ENCODE results near the gene NUAK1.
"Not testable (repeated sequence)": the region's sequence is repeated elsewhere in the genome, so short reads cannot be mapped to it uniquely, and the experiment has no call there.

Gene NUAK1

GRCh38 chr12:106032623-106032925 lies 106.2 kb downstream of the NUAK1 start:
- DNase-seq (ENCODE audit: low read depth): no peak

GRCh38 chr12:106031761-106032622 lies 106.8 kb downstream of the NUAK1 start:
- DNase-seq (ENCODE audit: low read depth): no peak

- no peak for DNase-seq (ENCODE audit: low read depth)
These were observed 108.3 kb downstream of the NUAK1 start for GRCh38 chr12:106030210-106031071.

GRCh38 chr12:106029532-106029931 lies 109.2 kb downstream of the NUAK1 start:
- no peak for DNase-seq (ENCODE audit: low read depth)

GRCh38 chr12:106027911-106028310 lies 110.8 kb downstream of the NUAK1 start:
- no peak for DNase-seq (ENCODE audit: low read depth)

GRCh38 chr12:106027286-106027685 lies 111.5 kb downstream of the NUAK1 start:
- DNase-seq (ENCODE audit: low read depth): no peak

GRCh38 chr12:106025129-106025528 lies 113.6 kb downstream of the NUAK1 start:
- DNase-seq (ENCODE audit: low read depth): no peak

GRCh38 chr12:106023039-106023438 lies 115.7 kb downstream of the NUAK1 start:
- DNase-seq (ENCODE audit: low read depth): no peak

GRCh38 chr12:106022568-106023012 lies 116.2 kb downstream of the NUAK1 start:
- DNase-seq (ENCODE audit: low read depth): no peak

- no peak for DNase-seq (ENCODE audit: low read depth)
These were observed 117.2 kb downstream of the NUAK1 start for GRCh38 chr12:106021516-106021915.

- DNase-seq (ENCODE audit: low read depth): no peak
These were observed 118.0 kb downstream of the NUAK1 start for GRCh38 chr12:106020736-106021135.

- no peak for DNase-seq (ENCODE audit: low read depth)
These were observed 119.6 kb downstream of the NUAK1 start for GRCh38 chr12:106019144-106019543.

- DNase-seq (ENCODE audit: low read depth): no peak
These were observed 120.5 kb downstream of the NUAK1 start for GRCh38 chr12:106018286-106018685.

GRCh38 chr12:106016601-106017278 lies 122.0 kb downstream of the NUAK1 start:
- DNase-seq (ENCODE audit: low read depth): not testable (repeated sequence)

GRCh38 chr12:106015646-106016045 lies 123.1 kb downstream of the NUAK1 start:
- DNase-seq (ENCODE audit: low read depth): no peak

GRCh38 chr12:106013941-106014340 lies 124.8 kb downstream of the NUAK1 start:
- DNase-seq (ENCODE audit: low read depth): no peak

Measured in stimulated activated CD8-positive, alpha-beta memory T cell treated with anti-CD3 and anti-CD28 coated beads, Interleukin-12 subunit alpha, Interleukin-12 subunit beta, amount 100 ng/mL, for 1 hour (primary cell).